Stimulated activated CD8-positive, alpha-beta memory T cell treated with anti-CD3 and anti-CD28 coated beads, Interleukin-4, amount 100 ng/mL, for 48 hours (primary cell): Measurements from ENCODE around the gene ITFG2.
"Not testable (repeated sequence)": the region's sequence is repeated elsewhere in the genome, so short reads cannot be mapped to it uniquely, and the experiment has no call there.

Experiments
- DNase-seq: peaks from one replicate; pipeline ENCODE4 v3.0.0-alpha.2; 2020

The ITFG2 gene

GRCh38 chr12:2832550-2833127 is 20.2 kb downstream of the ITFG2 start:
- no peak for DNase-seq

GRCh38 chr12:2833327-2833726 is 20.9 kb downstream of the ITFG2 start:
- DNase-seq, result no peak

- DNase-seq, result no peak
Measured at GRCh38 chr12:2833810-2834209, 21.3 kb downstream of the ITFG2 start.

GRCh38 chr12:2834581-2835491 is 22.4 kb downstream of the ITFG2 start, which contains the start of gene NRIP2:
Gene NRIP2 (minus strand): TSS chr12:2835035. CDS start chr12:2834983, 52 bp downstream.
- no peak for DNase-seq

- no peak for DNase-seq
Measured at GRCh38 chr12:2835691-2836403, 23.4 kb downstream of the ITFG2 start.

GRCh38 chr12:2836574-2836973 is 24.1 kb downstream of the ITFG2 start:
- no peak for DNase-seq

GRCh38 chr12:2841056-2841650 is 28.7 kb downstream of the ITFG2 start:
- DNase-seq, result no peak

- no peak for DNase-seq
Measured at GRCh38 chr12:2842948-2843347, 30.5 kb downstream of the ITFG2 start.

GRCh38 chr12:2844786-2845185 is 32.3 kb downstream of the ITFG2 start:
- DNase-seq, result no peak

- no peak for DNase-seq
Measured at GRCh38 chr12:2845280-2845679, 32.8 kb downstream of the ITFG2 start.

- DNase-seq, result no peak
Measured at GRCh38 chr12:2851931-2852330, 39.5 kb downstream of the ITFG2 start.

GRCh38 chr12:2853626-2854025 is 41.2 kb downstream of the ITFG2 start:
- peak; percentile 76 for DNase-seq

- no peak for DNase-seq
Measured at GRCh38 chr12:2854669-2855453, 42.4 kb downstream of the ITFG2 start.

GRCh38 chr12:2855546-2855945 is 43.1 kb downstream of the ITFG2 start:
- DNase-seq, result no peak

- no peak for DNase-seq
Measured at GRCh38 chr12:2856051-2856450, 43.6 kb downstream of the ITFG2 start.

- DNase-seq, result no peak
Measured at GRCh38 chr12:2857021-2857431, 44.6 kb downstream of the ITFG2 start, which contains the start of gene TEX52. Gene TEX52 (minus strand): TSS chr12:2857039. CDS start chr12:2857026, 13 bp downstream.

- DNase-seq, result no peak
Measured at GRCh38 chr12:2857576-2857975, 45.1 kb downstream of the ITFG2 start.

- DNase-seq, result no peak
Measured at GRCh38 chr12:2858334-2858733, 45.9 kb downstream of the ITFG2 start.

- DNase-seq, result no peak
Measured at GRCh38 chr12:2858944-2859421, 46.5 kb downstream of the ITFG2 start.

GRCh38 chr12:2860170-2860569 is 47.7 kb downstream of the ITFG2 start:
- no peak for DNase-seq

- DNase-seq, result no peak
Measured at GRCh38 chr12:2862876-2863275, 50.4 kb downstream of the ITFG2 start.

- not testable (repeated sequence) for DNase-seq
Measured at GRCh38 chr12:2863402-2863801, 50.9 kb downstream of the ITFG2 start.
